ENCODE results near the gene KCNJ9.

Gene KCNJ9

DNA sequence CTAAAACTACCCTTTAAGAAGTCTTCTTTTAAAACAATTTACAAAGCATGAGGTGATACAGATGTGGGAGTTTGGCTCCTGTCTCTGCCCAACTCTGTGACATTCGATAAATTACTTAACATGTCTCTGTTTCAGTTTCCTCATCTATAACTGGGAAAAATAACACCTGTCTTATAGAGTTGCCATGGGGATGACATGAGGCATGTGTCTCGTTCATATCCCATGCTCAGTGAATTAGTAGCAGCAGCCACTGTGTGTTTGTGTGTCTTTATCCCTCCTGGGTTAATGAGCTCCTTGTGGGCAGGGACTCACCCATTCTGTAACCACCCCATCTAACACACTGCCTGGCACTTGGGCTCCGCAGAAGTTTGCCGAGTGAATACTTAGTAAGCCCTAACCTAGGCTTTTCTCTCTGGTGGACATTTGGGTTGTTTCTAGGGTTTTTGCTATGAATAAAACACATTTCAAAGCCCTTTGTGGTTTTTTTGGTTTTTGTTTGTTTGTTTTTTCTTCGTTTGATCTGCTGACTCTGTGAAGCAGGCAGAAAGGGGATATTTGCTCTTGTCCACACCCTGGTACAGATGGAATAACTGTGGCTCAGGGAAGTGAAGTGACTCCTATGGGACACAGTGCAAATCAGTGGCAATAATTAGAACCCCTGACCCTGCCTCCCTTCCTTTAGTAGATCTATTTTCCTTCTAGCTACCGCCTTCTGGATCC lies 797 bp upstream of the KCNJ9 start:
- Histone ChIP-seq H3K36me3 (ENCODE audit: control insufficient read depth, insufficient read depth, low read length) (no peaks in the 10 kb centered on the region), H3K27me3 (replicated peaks; ENCODE audit: control insufficient read depth, insufficient read depth, low read length) (no peaks in the 10 kb centered on the region; the same call in 1 of the 2 replicates), H3K4me3 (replicated peaks; ENCODE audit: low read depth, low read length) (no peak overlapping the region)
- DNase-seq (ENCODE audit: extremely low read depth, insufficient read length) = no peak
- TF ChIP-seq, protein P1, sequence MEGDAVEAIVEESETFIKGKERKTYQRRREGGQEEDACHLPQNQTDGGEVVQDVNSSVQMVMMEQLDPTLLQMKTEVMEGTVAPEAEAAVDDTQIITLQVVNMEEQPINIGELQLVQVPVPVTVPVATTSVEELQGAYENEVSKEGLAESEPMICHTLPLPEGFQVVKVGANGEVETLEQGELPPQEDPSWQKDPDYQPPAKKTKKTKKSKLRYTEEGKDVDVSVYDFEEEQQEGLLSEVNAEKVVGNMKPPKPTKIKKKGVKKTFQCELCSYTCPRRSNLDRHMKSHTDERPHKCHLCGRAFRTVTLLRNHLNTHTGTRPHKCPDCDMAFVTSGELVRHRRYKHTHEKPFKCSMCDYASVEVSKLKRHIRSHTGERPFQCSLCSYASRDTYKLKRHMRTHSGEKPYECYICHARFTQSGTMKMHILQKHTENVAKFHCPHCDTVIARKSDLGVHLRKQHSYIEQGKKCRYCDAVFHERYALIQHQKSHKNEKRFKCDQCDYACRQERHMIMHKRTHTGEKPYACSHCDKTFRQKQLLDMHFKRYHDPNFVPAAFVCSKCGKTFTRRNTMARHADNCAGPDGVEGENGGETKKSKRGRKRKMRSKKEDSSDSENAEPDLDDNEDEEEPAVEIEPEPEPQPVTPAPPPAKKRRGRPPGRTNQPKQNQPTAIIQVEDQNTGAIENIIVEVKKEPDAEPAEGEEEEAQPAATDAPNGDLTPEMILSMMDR (IDR thresholded peaks at IDR 0.05; ENCODE audit: insufficient read depth, low read length, poor library complexity, severe bottlenecking) = no peak

GRCh38 chr1:160082487-160082886 lies 1.1 kb downstream of the KCNJ9 start:
- Histone ChIP-seq H3K27me3 (replicated peaks; ENCODE audit: control insufficient read depth, insufficient read depth, low read length) (no peaks in the 10 kb centered on the region; the same call in 1 of the 2 replicates), H3K36me3 (ENCODE audit: control insufficient read depth, insufficient read depth, low read length) (no peaks in the 10 kb centered on the region), H3K4me3 (replicated peaks; ENCODE audit: low read depth, low read length) (no peak overlapping the region)
- no peak for DNase-seq (ENCODE audit: extremely low read depth, insufficient read length)
- TF ChIP-seq, protein P1 (IDR thresholded peaks at IDR 0.05; ENCODE audit: insufficient read depth, low read length, poor library complexity, severe bottlenecking) = no peak

- H3K4me3 ChIP-seq (replicated peaks; ENCODE audit: low read depth, low read length) = no peak overlapping the region
- DNase-seq (ENCODE audit: extremely low read depth, insufficient read length) = no peak
- H3K36me3 ChIP-seq (ENCODE audit: control insufficient read depth, insufficient read depth, low read length) = no peaks in the 10 kb centered on the region; the same call in 1 of the 2 replicates
- no peaks in the 10 kb centered on the region; the same call in 1 of the 2 replicates for H3K27me3 ChIP-seq (replicated peaks; ENCODE audit: control insufficient read depth, insufficient read depth, low read length)
- TF ChIP-seq, protein P1 (IDR thresholded peaks at IDR 0.05; ENCODE audit: insufficient read depth, low read length, poor library complexity, severe bottlenecking) = no peak
Measured at GRCh38 chr1:160082926-160083325, 1.6 kb downstream of the KCNJ9 start.

DNA sequence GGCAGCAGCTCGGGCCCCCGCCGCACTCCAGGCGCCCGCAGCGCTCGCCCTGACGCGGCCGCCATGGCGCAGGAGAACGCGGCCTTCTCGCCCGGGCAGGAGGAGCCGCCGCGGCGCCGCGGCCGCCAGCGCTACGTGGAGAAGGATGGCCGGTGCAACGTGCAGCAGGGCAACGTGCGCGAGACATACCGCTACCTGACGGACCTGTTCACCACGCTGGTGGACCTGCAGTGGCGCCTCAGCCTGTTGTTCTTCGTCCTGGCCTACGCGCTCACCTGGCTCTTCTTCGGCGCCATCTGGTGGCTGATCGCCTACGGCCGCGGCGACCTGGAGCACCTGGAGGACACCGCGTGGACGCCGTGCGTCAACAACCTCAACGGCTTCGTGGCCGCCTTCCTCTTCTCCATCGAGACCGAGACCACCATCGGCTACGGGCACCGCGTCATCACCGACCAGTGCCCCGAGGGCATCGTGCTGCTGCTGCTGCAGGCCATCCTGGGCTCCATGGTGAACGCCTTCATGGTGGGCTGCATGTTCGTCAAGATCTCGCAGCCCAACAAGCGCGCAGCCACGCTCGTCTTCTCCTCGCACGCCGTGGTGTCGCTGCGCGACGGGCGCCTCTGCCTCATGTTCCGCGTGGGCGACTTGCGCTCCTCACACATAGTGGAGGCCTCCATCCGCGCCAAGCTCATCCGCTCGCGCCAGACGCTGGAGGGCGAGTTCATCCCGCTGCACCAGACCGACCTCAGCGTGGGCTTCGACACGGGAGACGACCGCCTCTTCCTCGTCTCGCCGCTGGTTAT lies 2.8 kb downstream of the KCNJ9 start:
- H3K4me3 ChIP-seq (replicated peaks; ENCODE audit: low read depth, low read length) = peak overlapping the region; percentile 35
- TF ChIP-seq, protein P1 (IDR thresholded peaks at IDR 0.05; ENCODE audit: insufficient read depth, low read length, poor library complexity, severe bottlenecking) = peak; percentile 81
- H3K27me3 ChIP-seq (replicated peaks; ENCODE audit: control insufficient read depth, insufficient read depth, low read length) = no peaks in the 10 kb centered on the region
- DNase-seq (ENCODE audit: extremely low read depth, insufficient read length) = peak; percentile 73
- H3K36me3 ChIP-seq (ENCODE audit: control insufficient read depth, insufficient read depth, low read length) = no peaks in the 10 kb centered on the region; the same call in 1 of the 2 replicates

GRCh38 chr1:160084771-160085321 lies 3.5 kb downstream of the KCNJ9 start:
- DNase-seq (ENCODE audit: extremely low read depth, insufficient read length) = no peak
- Histone ChIP-seq H3K4me3 (replicated peaks; ENCODE audit: low read depth, low read length) (no peak overlapping the region), H3K27me3 (replicated peaks; ENCODE audit: control insufficient read depth, insufficient read depth, low read length) (no peaks in the 10 kb centered on the region), H3K36me3 (ENCODE audit: control insufficient read depth, insufficient read depth, low read length) (peaks cover 2% of the 10 kb centered on the region)
- TF ChIP-seq, protein P1 (IDR thresholded peaks at IDR 0.05; ENCODE audit: insufficient read depth, low read length, poor library complexity, severe bottlenecking) = no peak

All from GM06990 (cell line).